Prostate gland (tissue), 2 donors: ENCODE measurements around the gene VPS8.

ENCODE experiments used
- POLR2AphosphoS5 ChIP-seq: sonication (generic); formaldehyde crosslinking; IDR thresholded peaks from one replicate; pipeline ENCODE4 v1.6.1; 2017; ENCODE audit warnings: antibody characterized with exemption
- TF ChIP-seq, protein P1 (sequence below), 4 experiments: fragments of 200-600 bp in 2 of 4; fragments of 450-650 bp in 2 of 4; sonication (generic) in 2 of 4; IDR thresholded peaks; 1 replicate in 3 of 4; 2 replicates in 1 of 4; pipeline ENCODE4 v1.5.1; 2016 to 2019; ENCODE audit warnings: antibody characterized with exemption in 4 of 4, mild to moderate bottlenecking in 2 of 4, moderate library complexity in 2 of 4

DNA sequence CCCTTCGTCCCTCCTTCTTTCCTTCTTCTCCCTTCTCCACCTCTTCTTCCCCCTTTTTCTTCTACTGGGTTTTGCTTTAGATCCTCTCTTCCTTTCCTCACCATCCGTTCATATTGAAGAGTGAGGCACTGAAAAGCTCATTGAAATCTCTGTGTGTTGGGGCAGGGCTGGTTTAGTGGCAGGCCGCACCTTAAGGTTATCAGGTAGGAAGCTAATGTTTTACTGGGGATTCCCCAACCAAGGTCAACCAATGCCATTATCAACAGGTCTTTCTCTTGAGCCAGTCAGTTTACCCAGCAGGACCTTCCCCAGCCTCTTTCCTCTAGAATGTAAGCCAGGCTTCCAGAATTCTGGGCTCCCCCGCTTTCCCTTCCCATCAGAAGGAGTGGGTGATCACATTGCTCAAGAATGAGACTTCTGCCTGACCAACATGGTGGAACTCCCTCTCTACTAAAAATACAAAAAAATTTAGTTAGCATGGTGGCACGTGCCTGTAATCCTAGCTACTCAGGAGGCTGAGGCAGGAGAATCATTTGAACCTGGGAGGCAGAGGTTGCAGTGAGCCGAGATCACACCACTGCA, 11.5 kb upstream of the VPS8 start:
- TF ChIP-seq, protein P1, sequence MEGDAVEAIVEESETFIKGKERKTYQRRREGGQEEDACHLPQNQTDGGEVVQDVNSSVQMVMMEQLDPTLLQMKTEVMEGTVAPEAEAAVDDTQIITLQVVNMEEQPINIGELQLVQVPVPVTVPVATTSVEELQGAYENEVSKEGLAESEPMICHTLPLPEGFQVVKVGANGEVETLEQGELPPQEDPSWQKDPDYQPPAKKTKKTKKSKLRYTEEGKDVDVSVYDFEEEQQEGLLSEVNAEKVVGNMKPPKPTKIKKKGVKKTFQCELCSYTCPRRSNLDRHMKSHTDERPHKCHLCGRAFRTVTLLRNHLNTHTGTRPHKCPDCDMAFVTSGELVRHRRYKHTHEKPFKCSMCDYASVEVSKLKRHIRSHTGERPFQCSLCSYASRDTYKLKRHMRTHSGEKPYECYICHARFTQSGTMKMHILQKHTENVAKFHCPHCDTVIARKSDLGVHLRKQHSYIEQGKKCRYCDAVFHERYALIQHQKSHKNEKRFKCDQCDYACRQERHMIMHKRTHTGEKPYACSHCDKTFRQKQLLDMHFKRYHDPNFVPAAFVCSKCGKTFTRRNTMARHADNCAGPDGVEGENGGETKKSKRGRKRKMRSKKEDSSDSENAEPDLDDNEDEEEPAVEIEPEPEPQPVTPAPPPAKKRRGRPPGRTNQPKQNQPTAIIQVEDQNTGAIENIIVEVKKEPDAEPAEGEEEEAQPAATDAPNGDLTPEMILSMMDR (IDR thresholded peaks at IDR 0.05) = no peak
- TF ChIP-seq POLR2AphosphoS5 = no peak
